GM06990 (cell line): ENCODE results near the gene CLIC3.

Experiments used
- DNase-seq: peaks from one replicate; pipeline ENCODE4 v3.0.0-alpha.2; 2011; ENCODE audit not compliant: insufficient read length; ENCODE audit errors: extremely low read depth
- H3K27me3 ChIP-seq: replicated peaks from 2 replicates; pipeline ENCODE4 v1.6.0; 2011; ENCODE audit warnings: low read length; ENCODE audit not compliant: control insufficient read depth, insufficient read depth
- H3K36me3 ChIP-seq: 2 replicates; pipeline ENCODE4 v1.5.1; 2011; ENCODE audit warnings: low read length; ENCODE audit not compliant: control insufficient read depth, insufficient read depth
- H3K4me3 ChIP-seq: replicated peaks from 2 replicates; pipeline ENCODE4 v1.5.1; 2011; ENCODE audit warnings: low read depth, mild to moderate bottlenecking, control low read depth, low read length
- TF ChIP-seq, protein P1 (sequence below): IDR thresholded peaks from 2 replicates; pipeline ENCODE4 v1.5.1; 2011; ENCODE audit warnings: low read length, control low read depth, mild to moderate bottlenecking, inconsistent platforms; ENCODE audit not compliant: insufficient read depth, poor library complexity, severe bottlenecking

Gene CLIC3

DNA sequence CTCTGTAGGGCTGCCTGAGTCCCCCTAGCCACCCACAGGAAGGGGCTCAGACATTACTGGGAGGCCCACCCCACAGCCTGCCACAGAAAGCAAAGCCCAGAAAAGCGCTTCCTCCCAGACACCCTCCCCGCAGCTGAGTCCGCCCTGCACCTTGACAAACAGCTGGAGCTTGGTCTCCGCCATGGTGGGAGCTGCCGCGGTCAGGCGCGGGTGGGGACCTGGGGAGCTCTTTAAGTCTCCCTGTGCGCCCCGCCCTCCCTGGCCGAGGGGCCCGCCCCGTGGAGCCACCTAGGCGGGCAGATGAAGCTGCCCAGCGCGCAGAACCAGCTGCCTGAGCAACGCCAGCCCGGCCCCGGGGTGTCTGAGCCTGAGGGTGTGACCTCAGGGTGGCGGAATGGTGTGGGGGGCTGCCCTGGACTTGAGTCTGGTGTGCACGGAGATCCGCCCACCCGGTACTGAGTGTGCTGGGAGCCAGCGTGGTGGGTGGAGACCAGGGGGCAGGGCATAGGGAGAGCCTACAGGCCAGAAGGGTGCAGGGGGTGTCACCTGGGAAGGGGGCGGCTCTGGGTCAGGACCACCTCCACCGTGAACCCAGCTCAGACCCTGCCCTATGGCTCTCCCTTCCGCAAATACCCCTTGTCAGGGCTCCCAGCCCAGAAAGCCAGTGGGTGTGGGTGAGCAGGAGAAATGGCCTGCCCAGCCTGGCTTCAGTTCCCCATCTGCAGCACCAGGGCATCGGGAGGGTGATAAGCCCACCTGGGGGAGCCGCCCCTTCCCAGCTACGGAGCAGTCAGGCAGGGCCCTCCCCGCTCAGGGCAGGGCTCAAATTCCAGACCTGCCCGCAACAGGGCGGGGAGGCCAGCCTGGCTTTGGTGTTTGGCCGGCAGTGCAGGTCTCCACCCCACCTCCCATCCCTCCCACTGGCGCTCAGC, at the start of gene CLIC3:
TSS of gene CLIC3 (minus strand) at position 208 of the 932 bp plus-strand sequence. CDS start at position 183, 25 bp downstream.
- no peak within 1 kb of the TSS for H3K4me3 ChIP-seq
- H3K27me3 ChIP-seq: no peaks in the 10 kb centered on the region; the same call in 1 of the 2 replicates
- TF ChIP-seq, protein P1, sequence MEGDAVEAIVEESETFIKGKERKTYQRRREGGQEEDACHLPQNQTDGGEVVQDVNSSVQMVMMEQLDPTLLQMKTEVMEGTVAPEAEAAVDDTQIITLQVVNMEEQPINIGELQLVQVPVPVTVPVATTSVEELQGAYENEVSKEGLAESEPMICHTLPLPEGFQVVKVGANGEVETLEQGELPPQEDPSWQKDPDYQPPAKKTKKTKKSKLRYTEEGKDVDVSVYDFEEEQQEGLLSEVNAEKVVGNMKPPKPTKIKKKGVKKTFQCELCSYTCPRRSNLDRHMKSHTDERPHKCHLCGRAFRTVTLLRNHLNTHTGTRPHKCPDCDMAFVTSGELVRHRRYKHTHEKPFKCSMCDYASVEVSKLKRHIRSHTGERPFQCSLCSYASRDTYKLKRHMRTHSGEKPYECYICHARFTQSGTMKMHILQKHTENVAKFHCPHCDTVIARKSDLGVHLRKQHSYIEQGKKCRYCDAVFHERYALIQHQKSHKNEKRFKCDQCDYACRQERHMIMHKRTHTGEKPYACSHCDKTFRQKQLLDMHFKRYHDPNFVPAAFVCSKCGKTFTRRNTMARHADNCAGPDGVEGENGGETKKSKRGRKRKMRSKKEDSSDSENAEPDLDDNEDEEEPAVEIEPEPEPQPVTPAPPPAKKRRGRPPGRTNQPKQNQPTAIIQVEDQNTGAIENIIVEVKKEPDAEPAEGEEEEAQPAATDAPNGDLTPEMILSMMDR: no peak
- no peaks in the 10 kb centered on the region; the same call in 1 of the 2 replicates for H3K36me3 ChIP-seq
- peak; percentile 63 for DNase-seq

DNA sequence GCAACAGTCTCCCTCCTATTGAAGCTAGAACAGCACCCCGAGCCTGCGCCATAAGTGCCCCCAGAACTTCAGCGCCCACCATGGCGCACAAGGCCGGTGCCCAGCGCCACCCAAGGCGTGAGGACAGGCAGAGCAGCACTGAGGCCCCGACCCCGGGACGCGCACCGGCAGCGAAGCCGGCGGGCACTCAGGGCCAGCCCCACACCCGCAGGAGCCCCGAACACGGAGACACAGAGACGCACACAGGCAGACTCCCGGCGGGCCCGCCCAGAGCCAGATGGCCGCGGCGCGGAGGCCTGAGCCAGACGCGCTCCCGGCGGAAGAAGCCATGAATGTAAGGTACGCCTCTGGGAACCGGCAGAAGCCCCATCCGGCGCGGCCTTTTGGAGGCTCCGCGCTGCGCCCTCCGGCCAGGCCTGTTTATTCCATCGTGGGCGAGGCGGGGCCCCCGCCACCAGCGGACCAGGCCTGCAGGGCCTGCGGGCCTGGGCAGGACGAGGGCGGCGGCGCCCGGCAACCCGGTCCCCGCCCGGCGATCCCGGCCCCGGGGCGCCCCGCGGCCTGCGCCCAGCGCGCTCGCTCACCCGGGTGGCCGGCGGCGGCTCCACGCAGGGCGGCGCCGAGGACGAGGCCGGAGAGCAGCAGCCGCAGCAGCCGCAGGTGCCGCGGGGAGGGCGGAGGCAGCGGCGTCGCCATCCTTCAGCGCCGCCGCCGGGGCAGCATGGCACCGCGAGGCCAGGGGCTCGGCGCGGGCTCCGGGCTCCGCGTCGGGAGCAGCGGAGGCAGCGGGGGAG, 49.1 kb upstream of the CLIC3 start:
- no peaks in the 10 kb centered on the region for H3K36me3 ChIP-seq
- H3K4me3 ChIP-seq: peak overlapping the region; percentile 22; the same call in 1 of the 2 replicates
- no peaks in the 10 kb centered on the region; the same call in 1 of the 2 replicates for H3K27me3 ChIP-seq
- no peak for DNase-seq
- TF ChIP-seq, protein P1: no peak

GRCh38 chr9:137044502-137045177, 48.3 kb upstream of the CLIC3 start:
- no peak for DNase-seq
- H3K4me3 ChIP-seq: no peak overlapping the region
- H3K36me3 ChIP-seq: no peaks in the 10 kb centered on the region
- TF ChIP-seq, protein P1: no peak
- H3K27me3 ChIP-seq: no peaks in the 10 kb centered on the region; the same call in 1 of the 2 replicates

DNA sequence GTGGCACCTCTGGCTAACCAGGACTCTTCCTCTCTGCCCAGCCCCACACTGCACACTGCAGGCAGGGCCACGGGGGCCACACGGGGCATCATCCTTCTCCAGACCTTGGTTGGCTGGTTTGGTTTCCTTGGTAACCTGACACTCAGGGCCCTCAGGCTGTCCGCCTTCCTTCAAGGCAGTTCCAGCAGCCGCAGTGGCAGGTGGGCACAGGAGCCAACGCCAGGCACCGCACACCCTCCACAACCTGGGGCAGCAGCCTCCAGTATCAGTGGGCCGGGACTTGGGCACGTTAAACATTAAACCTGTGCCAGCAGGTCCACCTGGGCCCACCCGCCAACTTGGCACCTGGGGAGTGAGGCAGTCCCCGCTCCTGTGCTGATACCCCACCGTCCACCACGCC, 47.7 kb upstream of the CLIC3 start:
- TF ChIP-seq, protein P1: no peak
- Histone ChIP-seq H3K36me3 (no peaks in the 10 kb centered on the region), H3K27me3 (no peaks in the 10 kb centered on the region; the same call in 1 of the 2 replicates), H3K4me3 (no peak overlapping the region)
- DNase-seq: no peak
